ENCODE results near the gene ENOX1. TPM values are rescaled to one million over a fixed set of nuclear protein-coding genes. Genes with fewer than 3 reads are reported as not detected.

ENOX1 gene
- total RNA-seq, 1 donor from 2014 or later: 1.7 TPM

- H3K27ac Mint-ChIP-seq (ENCODE audit: unreplicated experiment): no peak overlapping the region
- H3K4me1 Mint-ChIP-seq (ENCODE audit: unreplicated experiment): peaks cover 3% of the 10 kb centered on the region
- H3K36me3 Mint-ChIP-seq (ENCODE audit: low read depth, unreplicated experiment): no peaks in the 10 kb centered on the region
- H3K4me3 Mint-ChIP-seq (ENCODE audit: unreplicated experiment): no peak overlapping the region
- TF ChIP-seq, protein P1, sequence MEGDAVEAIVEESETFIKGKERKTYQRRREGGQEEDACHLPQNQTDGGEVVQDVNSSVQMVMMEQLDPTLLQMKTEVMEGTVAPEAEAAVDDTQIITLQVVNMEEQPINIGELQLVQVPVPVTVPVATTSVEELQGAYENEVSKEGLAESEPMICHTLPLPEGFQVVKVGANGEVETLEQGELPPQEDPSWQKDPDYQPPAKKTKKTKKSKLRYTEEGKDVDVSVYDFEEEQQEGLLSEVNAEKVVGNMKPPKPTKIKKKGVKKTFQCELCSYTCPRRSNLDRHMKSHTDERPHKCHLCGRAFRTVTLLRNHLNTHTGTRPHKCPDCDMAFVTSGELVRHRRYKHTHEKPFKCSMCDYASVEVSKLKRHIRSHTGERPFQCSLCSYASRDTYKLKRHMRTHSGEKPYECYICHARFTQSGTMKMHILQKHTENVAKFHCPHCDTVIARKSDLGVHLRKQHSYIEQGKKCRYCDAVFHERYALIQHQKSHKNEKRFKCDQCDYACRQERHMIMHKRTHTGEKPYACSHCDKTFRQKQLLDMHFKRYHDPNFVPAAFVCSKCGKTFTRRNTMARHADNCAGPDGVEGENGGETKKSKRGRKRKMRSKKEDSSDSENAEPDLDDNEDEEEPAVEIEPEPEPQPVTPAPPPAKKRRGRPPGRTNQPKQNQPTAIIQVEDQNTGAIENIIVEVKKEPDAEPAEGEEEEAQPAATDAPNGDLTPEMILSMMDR (IDR thresholded peaks at IDR 0.05; ENCODE audit: unreplicated experiment): no peak
- no peaks in the 10 kb centered on the region for H3K27me3 Mint-ChIP-seq (ENCODE audit: unreplicated experiment)
- no peaks in the 10 kb centered on the region for H3K9me3 Mint-ChIP-seq (ENCODE audit: unreplicated experiment)
- DNase-seq (ENCODE audit: low spot score): no peak
These were observed 381.3 kb downstream of the ENOX1 start for GRCh38 chr13:43405457-43405856.

- no peaks in the 10 kb centered on the region for H3K9me3 Mint-ChIP-seq (ENCODE audit: unreplicated experiment)
- no peak overlapping the region for H3K4me3 Mint-ChIP-seq (ENCODE audit: unreplicated experiment)
- no peaks in the 10 kb centered on the region for H3K36me3 Mint-ChIP-seq (ENCODE audit: low read depth, unreplicated experiment)
- DNase-seq (ENCODE audit: low spot score): no peak
- peaks cover 1% of the 10 kb centered on the region for H3K27me3 Mint-ChIP-seq (ENCODE audit: unreplicated experiment)
- H3K27ac Mint-ChIP-seq (ENCODE audit: unreplicated experiment): no peak overlapping the region
- H3K4me1 Mint-ChIP-seq (ENCODE audit: unreplicated experiment): peaks cover 3% of the 10 kb centered on the region
- TF ChIP-seq, protein P1 (IDR thresholded peaks at IDR 0.05; ENCODE audit: unreplicated experiment): no peak
These were observed 384.4 kb downstream of the ENOX1 start for GRCh38 chr13:43402380-43402779.

DNA sequence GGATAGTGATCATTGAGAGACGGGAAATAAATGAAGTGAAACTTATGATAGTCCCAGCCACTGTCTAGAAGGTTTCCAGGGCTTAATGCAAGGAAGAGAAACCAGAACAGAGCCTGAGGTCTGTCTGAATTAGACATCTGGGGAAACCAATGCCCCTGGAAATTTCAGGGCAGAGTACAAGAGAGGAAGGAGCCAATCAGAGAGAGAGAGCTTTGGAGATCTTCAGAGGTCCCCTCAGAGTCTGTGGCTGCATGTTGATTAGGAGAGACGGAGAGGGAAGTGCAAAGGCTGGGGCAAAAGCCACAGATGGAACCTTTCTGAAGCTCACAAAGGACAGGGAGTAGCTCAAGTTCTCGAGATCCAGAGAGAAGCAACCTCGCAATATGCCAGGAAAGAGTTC, 385.4 kb downstream of the ENOX1 start:
- Mint-ChIP-seq H3K27ac (ENCODE audit: unreplicated experiment) (no peak overlapping the region), H3K4me3 (ENCODE audit: unreplicated experiment) (no peak overlapping the region), H3K27me3 (ENCODE audit: unreplicated experiment) (peaks cover 2% of the 10 kb centered on the region)

GRCh38 chr13:43397111-43397510, 389.7 kb downstream of the ENOX1 start:
- Mint-ChIP-seq H3K4me3 (ENCODE audit: unreplicated experiment) (no peak overlapping the region), H3K27me3 (ENCODE audit: unreplicated experiment) (peaks cover 4% of the 10 kb centered on the region), H3K9me3 (ENCODE audit: unreplicated experiment) (no peaks in the 10 kb centered on the region), H3K4me1 (ENCODE audit: unreplicated experiment) (no peaks in the 10 kb centered on the region), H3K36me3 (ENCODE audit: low read depth, unreplicated experiment) (no peaks in the 10 kb centered on the region), H3K27ac (ENCODE audit: unreplicated experiment) (no peak overlapping the region)
- TF ChIP-seq, protein P1 (IDR thresholded peaks at IDR 0.05; ENCODE audit: unreplicated experiment): no peak
- DNase-seq (ENCODE audit: low spot score): no peak

More for the DNA sequence above, 385.4 kb downstream of the ENOX1 start:
- peaks cover 3% of the 10 kb centered on the region for H3K4me1 Mint-ChIP-seq (ENCODE audit: unreplicated experiment)
- no peak for DNase-seq (ENCODE audit: low spot score)
- TF ChIP-seq, protein P1 (IDR thresholded peaks at IDR 0.05; ENCODE audit: unreplicated experiment): no peak
- no peaks in the 10 kb centered on the region for H3K36me3 Mint-ChIP-seq (ENCODE audit: low read depth, unreplicated experiment)
- no peaks in the 10 kb centered on the region for H3K9me3 Mint-ChIP-seq (ENCODE audit: unreplicated experiment)

- no peak for DNase-seq (ENCODE audit: low spot score)
- TF ChIP-seq, protein P1 (IDR thresholded peaks at IDR 0.05; ENCODE audit: unreplicated experiment): no peak
- H3K36me3 Mint-ChIP-seq (ENCODE audit: low read depth, unreplicated experiment): no peaks in the 10 kb centered on the region
- H3K27ac Mint-ChIP-seq (ENCODE audit: unreplicated experiment): no peak overlapping the region
- no peak overlapping the region for H3K4me3 Mint-ChIP-seq (ENCODE audit: unreplicated experiment)
- H3K9me3 Mint-ChIP-seq (ENCODE audit: unreplicated experiment): no peaks in the 10 kb centered on the region
- no peaks in the 10 kb centered on the region for H3K4me1 Mint-ChIP-seq (ENCODE audit: unreplicated experiment)
- peaks cover 2% of the 10 kb centered on the region for H3K27me3 Mint-ChIP-seq (ENCODE audit: unreplicated experiment)
These were observed 395.7 kb downstream of the ENOX1 start for GRCh38 chr13:43391036-43391435.
